Adrenal gland (tissue), 5 donors: ENCODE data around the gene DDX28.

Experiments
- CTCF ChIP-seq, 6 experiments: fragments of 450-650 bp in 4 of 6; fragments of 200-600 bp in 2 of 6; sonication (generic) in 1 of 6; IDR thresholded peaks; 1 replicate in 5 of 6; 2 replicates in 1 of 6; pipeline versions ENCODE4 v1.5.1 to v1.8.0; 2016 to 2021; ENCODE audit warnings: antibody characterized with exemption in 6 of 6, mild to moderate bottlenecking in 2 of 6, moderate library complexity in 1 of 6
- POLR2A ChIP-seq, 2 donors: fragments of 450-650 bp; IDR thresholded peaks; one replicate each; pipeline ENCODE4 v1.6.1; 2017; ENCODE audit warnings: antibody characterized with exemption in 2 of 2, mild to moderate bottlenecking in 2 of 2, moderate library complexity in 1 of 2
- donor health status: DM: no; HTN: no; CAD: no.

- no peak for TF ChIP-seq CTCF (IDR thresholded peaks at IDR 0.05)
- TF ChIP-seq POLR2A (IDR thresholded peaks at IDR 0.05), result no peak
These were observed 48.5 kb upstream of the DDX28 start for GRCh38 chr16:68071518-68071901.
